ENCODE results near the gene MYOF. TPM values are rescaled to one million over a fixed set of nuclear protein-coding genes. Genes with fewer than 3 reads are reported as not detected.

MYOF gene
- total and polyA plus RNA-seq, 8 donors, result 5.0 to 111 (median 36.0) TPM

DNA sequence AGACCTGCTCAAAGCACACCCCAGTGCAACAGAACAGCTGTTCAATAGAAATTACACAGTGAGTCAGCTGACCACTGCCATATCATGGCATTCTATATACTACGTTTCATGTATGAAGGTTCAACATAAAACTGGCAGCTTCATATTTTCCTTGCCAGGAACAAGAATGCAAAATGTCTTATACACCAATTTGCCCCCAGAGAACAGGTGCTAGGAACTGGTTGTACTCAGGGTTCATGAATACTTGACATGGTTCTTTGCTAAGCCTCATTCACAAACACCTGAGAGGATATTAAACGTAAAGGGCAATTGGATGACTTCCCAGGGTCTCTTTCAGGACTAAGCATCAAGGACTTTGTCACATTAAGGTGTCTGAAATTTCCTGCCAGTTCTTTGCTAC is 6.9 kb downstream of the MYOF start:
- Histone ChIP-seq H3K9me3 (no peaks in the 10 kb centered on the region), H3K4me1 (peaks cover 7 to 76% (median 47%) of the 10 kb centered on the region in 4 donors), H3K4me3 (no peak overlapping the region), H3K27me3 (no peaks in the 10 kb centered on the region), H3K36me3 (peaks cover 0 to 6% (median 1%) of the 10 kb centered on the region in 4 donors), H3K27ac (peak overlapping the region; percentile 11 to 74 (median 43))
- TF ChIP-seq EP300 (IDR thresholded peaks at IDR 0.05) (no peak), POLR2AphosphoS5 (IDR thresholded peaks at IDR 0.05) (no peak), POLR2A (IDR thresholded peaks at IDR 0.05) (no peak), CTCF (IDR thresholded peaks at IDR 0.05) (no peak)
- DNase-seq, result no peak
- intact Hi-C loops (cut with DNase I; ENCODE audit: low total_unique reads), result no loop called here
- 30 to 67% (median 58%) methylated on average over 2 of the region's 2 CpGs for WGBS, 5 donors

GRCh38 chr10:93473804-93474472 is 8.2 kb downstream of the MYOF start:
- Histone ChIP-seq H3K27ac (peak overlapping the region in 4 of 5 donors; percentile 1 to 83 (median 64)), H3K4me1 (peaks cover 7 to 75% (median 48%) of the 10 kb centered on the region in 4 donors), H3K36me3 (peaks cover 0 to 12% (median 1%) of the 10 kb centered on the region in 4 donors), H3K4me3 (no peak overlapping the region), H3K9me3 (no peaks in the 10 kb centered on the region), H3K27me3 (no peaks in the 10 kb centered on the region)
- TF ChIP-seq EP300 (IDR thresholded peaks at IDR 0.05) (no peak), POLR2A (IDR thresholded peaks at IDR 0.05) (no peak), POLR2AphosphoS5 (IDR thresholded peaks at IDR 0.05) (no peak), CTCF (IDR thresholded peaks at IDR 0.05) (no peak)
- no peak for DNase-seq
- intact Hi-C loops (cut with DNase I; ENCODE audit: low total_unique reads), result no loop called here
- WGBS, 5 donors, result 79 to 90% (median 82%) methylated on average over 7 of the region's 7 CpGs

DNA sequence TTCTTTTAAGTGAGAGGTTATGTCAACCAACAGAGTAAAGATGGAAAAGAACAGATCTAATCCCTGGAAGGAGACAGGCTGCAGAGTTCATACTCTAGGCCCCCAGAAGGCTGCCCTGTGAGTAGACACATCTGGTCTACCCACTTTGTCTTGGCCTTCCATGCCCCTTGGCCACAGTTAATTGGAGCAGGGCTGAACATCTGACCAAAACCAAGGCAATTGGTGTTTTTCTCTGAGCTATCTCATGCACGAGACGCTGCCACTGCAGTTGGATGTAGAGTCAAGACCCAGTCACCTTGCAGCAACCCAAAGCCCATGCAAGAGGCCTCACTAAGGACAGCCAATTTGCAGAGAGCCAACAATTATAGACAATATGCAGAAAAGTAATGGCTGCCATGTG is 9.0 kb downstream of the MYOF start:
- intact Hi-C loops (cut with DNase I; ENCODE audit: low total_unique reads), result no loop called here
- Histone ChIP-seq H3K9me3 (no peaks in the 10 kb centered on the region), H3K27ac (peak overlapping the region in 3 of 5 donors; percentile 18 to 83 (median 74)), H3K4me3 (no peak overlapping the region), H3K27me3 (no peaks in the 10 kb centered on the region), H3K36me3 (peaks cover 0 to 12% (median 1%) of the 10 kb centered on the region in 4 donors), H3K4me1 (peaks cover 7 to 80% (median 54%) of the 10 kb centered on the region in 4 donors)
- 88 to 97% (median 94%) methylated on average over 2 of the region's 2 CpGs for WGBS, 5 donors
- no peak for DNase-seq
- TF ChIP-seq EP300 (IDR thresholded peaks at IDR 0.05), result no peak
- TF ChIP-seq CTCF (IDR thresholded peaks at IDR 0.05), result no peak
- no peak for TF ChIP-seq POLR2AphosphoS5 (IDR thresholded peaks at IDR 0.05)
- TF ChIP-seq POLR2A (IDR thresholded peaks at IDR 0.05), result no peak

DNA sequence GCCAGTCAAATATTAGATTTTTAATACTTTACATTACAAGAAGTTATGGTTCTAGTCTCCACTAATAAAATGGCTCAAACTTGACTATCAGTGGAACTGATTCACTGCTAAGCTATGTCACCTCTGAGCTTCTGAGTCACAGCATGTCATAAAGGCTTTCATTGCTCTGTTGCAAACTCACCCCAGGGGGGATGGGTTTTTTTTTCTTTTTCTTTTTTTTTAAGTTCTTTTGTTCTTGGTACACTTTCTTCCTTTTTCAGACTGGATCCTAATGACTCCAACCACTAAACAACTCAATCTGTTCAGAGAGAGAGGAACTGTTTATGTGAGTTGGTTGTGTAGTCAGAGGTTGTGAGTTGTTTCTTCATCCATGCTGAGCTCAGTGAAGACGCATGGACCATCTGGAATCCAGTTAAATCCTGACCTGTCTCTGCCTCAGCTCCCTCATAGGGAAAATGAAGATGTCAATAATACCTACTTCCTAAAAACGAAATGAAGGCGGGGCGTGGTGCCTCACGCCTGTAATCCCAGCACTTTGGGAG is 11.0 kb downstream of the MYOF start:
- Histone ChIP-seq H3K4me1 (peaks cover 12 to 80% (median 63%) of the 10 kb centered on the region in 4 donors), H3K4me3 (no peak overlapping the region), H3K36me3 (peaks cover 0 to 6% (median 0%) of the 10 kb centered on the region in 4 donors), H3K27me3 (no peaks in the 10 kb centered on the region), H3K9me3 (no peaks in the 10 kb centered on the region), H3K27ac (peak overlapping the region; percentile 14 to 83 (median 80))
- intact Hi-C loops (cut with DNase I; ENCODE audit: low total_unique reads), result no loop called here
- peak in 1 of 2 donors; percentile 68 for DNase-seq
- TF ChIP-seq POLR2AphosphoS5 (IDR thresholded peaks at IDR 0.05) (peak in 2 of 3 donors; percentile 57 to 75), CTCF (IDR thresholded peaks at IDR 0.05) (no peak)
- 81 to 92% (median 85%) methylated on average over 5 of the region's 5 CpGs for WGBS, 5 donors

All from stomach (tissue), 9 donors.